SJCRH30 (cell line): Measurements from ENCODE around the gene SLC4A1AP. TPM values are rescaled to one million over a fixed set of nuclear protein-coding genes. Genes with fewer than 3 reads are reported as not detected.

Source experiments
- DNase-seq, 2 experiments: peaks; one replicate each; pipeline ENCODE4 v3.0.0-alpha.2; 2015 to 2020
- H3K27ac ChIP-seq: fragments of 250-450 bp; sonication (Bioruptor Pico); 2 replicates; pipeline ENCODE4 v1.5.1; 2020; ENCODE audit warnings: mild to moderate bottlenecking, moderate library complexity
- H3K27me3 ChIP-seq: fragments of 250-450 bp; sonication (Bioruptor Pico); 2 replicates; pipeline ENCODE4 v1.5.1; 2020; ENCODE audit warnings: mild to moderate bottlenecking, moderate library complexity
- H3K36me3 ChIP-seq: fragments of 250-450 bp; sonication (Bioruptor Pico); 2 replicates; pipeline ENCODE4 v1.5.1; 2020; ENCODE audit warnings: mild to moderate bottlenecking, moderate library complexity
- H3K4me1 ChIP-seq: fragments of 250-450 bp; sonication (Bioruptor Pico); 2 replicates; pipeline ENCODE4 v1.5.1; 2020; ENCODE audit warnings: mild to moderate bottlenecking, moderate library complexity
- H3K4me3 ChIP-seq: fragments of 250-450 bp; sonication (Bioruptor Pico); 2 replicates; pipeline ENCODE4 v1.5.1; 2020; ENCODE audit warnings: mild to moderate bottlenecking, moderate library complexity
- H3K9me3 ChIP-seq: fragments of 250-450 bp; sonication (Bioruptor Pico); replicated peaks from 2 replicates; pipeline ENCODE4 v1.5.1; 2020; ENCODE audit warnings: mild to moderate bottlenecking, moderate library complexity
- total RNA-seq: library from RNA; depleted of rRNA; stranded (reverse); fragments of >200 nt; shearing (Covaris generic); gene quantifications from 2 replicates; pipeline ENCODE4 v1.2.3, GENCODE V29; 2014

The SLC4A1AP gene
- total RNA-seq, 1 experiment from 2014 or later = 41.6 TPM

DNA sequence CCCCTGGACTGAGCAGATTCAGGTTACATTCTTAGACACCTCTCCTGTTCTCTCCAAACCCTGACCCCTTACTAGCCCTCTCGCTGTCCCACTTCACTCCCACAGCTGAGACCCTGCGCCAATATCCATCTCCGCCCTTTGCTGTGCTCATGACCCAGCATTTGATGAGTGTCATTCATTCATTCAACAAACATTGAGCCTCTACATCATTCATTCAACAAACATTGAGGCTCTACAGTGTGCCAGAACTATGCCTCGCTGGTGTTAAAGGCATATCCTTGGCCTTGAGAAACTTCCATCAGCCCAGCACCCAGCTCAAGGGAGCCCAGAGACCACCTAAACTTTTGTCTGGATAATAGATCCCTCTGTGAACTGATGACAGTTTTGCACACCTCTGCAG, 65.9 kb downstream of the SLC4A1AP start:
- DNase-seq = no peak
- Histone ChIP-seq H3K36me3 (no peaks in the 10 kb centered on the region), H3K27me3 (no peaks in the 10 kb centered on the region; the same call in 1 of the 2 replicates), H3K4me1 (peaks cover 2% of the 10 kb centered on the region; the same call in 1 of the 2 replicates), H3K4me3 (no peak overlapping the region), H3K9me3 (no peaks in the 10 kb centered on the region), H3K27ac (no peak overlapping the region)

DNA sequence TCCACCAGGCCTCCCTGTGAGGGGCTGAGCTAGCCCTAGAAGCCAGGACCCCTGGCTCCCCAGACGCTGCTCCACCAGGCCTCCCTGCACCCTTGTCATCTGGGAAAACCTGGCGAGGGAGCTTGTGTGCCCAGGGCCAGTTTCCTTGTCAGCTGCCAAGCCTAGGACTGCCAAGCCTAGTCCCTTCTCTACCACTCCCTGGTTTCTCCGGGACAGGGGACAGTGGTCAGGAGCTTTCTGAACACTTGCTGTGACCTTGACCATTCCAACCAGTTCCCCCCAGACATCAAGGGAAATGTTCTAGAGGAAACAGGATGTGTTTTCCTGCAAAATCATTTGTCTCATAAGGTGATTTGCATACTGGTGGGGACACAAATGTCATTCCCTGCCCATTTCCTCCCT, 66.6 kb downstream of the SLC4A1AP start:
- H3K27me3 ChIP-seq = no peaks in the 10 kb centered on the region; the same call in 1 of the 2 replicates
- peaks cover 2% of the 10 kb centered on the region; the same call in 1 of the 2 replicates for H3K4me1 ChIP-seq
- H3K36me3 ChIP-seq = no peaks in the 10 kb centered on the region
- no peak overlapping the region for H3K27ac ChIP-seq
- no peak for DNase-seq
- H3K4me3 ChIP-seq = no peak overlapping the region
- H3K9me3 ChIP-seq = no peaks in the 10 kb centered on the region

DNA sequence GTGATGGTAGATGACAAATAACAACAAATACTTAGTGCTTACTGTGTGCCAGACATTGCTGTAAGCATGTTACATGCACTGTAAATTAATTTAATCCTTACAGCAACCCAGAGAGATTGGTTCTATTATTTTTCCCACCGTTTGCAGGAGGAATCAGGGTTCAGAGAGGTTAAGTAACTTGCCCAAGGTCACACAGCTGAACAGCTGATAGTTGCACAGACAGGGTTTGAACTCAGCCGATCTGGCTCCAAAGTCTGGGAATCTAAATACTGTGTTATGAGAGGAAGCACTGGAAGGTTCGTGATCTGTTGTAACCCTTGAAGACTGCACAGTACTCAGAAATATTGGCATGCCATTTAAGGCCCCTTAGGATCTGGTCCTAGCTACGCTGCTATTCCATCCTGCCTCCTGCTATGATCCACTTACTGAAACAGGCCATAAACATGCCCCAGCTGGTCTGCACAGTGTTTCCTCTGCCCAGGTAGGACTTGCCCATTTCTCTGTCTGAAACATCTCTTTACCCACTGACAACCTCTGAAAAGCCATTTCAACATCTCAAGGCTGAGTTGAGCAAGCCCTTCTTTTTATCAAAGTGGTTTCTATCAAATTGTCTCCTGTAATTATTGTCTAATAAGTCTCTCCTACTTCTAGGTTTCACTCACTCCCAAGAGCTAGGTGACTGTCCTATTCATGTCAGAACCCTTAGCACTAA, 67.4 kb downstream of the SLC4A1AP start:
- no peak overlapping the region for H3K27ac ChIP-seq
- no peaks in the 10 kb centered on the region for H3K36me3 ChIP-seq
- H3K9me3 ChIP-seq = no peaks in the 10 kb centered on the region
- no peaks in the 10 kb centered on the region; the same call in 1 of the 2 replicates for H3K27me3 ChIP-seq
- DNase-seq = no peak
- H3K4me3 ChIP-seq = no peak overlapping the region
- H3K4me1 ChIP-seq = peaks cover 2% of the 10 kb centered on the region; the same call in 1 of the 2 replicates

DNA sequence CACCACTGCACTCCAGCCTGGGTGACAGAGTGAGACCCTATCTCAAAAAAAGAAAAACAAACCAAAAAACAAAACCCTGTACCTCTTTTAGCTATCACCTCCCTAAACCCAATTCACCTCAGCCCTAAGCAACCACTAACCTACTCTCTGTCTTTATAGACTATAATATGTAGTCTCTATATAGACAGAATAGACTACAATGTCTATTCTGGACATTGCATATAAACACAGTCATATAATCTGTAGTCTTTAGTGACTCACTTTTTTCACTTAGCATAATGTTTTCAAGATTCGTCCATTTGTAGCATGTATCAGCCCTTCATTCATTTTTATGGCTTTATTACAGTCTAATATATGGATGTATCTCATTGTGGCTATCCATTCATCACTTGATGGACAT, 70.6 kb downstream of the SLC4A1AP start:
- Histone ChIP-seq H3K4me3 (no peak overlapping the region), H3K4me1 (peaks cover 2% of the 10 kb centered on the region; the same call in 1 of the 2 replicates), H3K9me3 (0 out of 2 replicates have a peak, but pooled peaks cover 4% of the 10 kb centered on the region), H3K27me3 (no peaks in the 10 kb centered on the region; the same call in 1 of the 2 replicates), H3K36me3 (no peaks in the 10 kb centered on the region), H3K27ac (no peak overlapping the region)
- no peak for DNase-seq

DNA sequence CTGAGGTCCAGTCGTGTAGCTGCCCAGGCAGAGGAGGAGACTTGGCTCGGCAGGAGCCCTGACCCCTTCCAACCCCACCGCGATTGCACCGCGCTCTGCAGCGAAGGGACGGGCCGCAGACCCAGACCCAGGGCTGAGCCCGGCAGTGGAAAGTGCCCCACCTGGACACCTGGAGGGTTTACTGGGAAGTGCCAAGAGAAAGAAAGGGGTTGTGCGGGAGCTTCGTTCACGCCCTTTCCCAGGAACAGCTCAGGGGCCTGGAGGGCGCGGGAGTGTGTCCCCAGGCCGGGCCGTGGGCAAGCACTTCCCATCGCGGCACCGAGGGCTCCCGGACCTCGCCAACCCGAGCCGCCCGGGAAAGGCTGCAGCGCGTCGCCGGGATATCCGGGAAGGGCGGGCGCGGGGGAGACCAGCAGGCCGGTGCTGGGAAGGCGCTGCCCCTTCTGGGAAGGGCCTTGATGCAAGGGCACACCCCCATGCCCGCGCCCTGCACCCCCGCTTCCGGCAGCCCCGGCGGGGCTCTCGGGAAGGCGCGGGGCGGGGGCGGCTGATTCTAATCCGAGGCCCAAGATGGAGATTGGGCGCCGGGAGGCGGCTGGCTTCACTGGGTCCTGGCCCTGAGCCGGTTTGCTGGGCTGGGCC, 71.7 kb downstream of the SLC4A1AP start:
- DNase-seq = no peak

DNA sequence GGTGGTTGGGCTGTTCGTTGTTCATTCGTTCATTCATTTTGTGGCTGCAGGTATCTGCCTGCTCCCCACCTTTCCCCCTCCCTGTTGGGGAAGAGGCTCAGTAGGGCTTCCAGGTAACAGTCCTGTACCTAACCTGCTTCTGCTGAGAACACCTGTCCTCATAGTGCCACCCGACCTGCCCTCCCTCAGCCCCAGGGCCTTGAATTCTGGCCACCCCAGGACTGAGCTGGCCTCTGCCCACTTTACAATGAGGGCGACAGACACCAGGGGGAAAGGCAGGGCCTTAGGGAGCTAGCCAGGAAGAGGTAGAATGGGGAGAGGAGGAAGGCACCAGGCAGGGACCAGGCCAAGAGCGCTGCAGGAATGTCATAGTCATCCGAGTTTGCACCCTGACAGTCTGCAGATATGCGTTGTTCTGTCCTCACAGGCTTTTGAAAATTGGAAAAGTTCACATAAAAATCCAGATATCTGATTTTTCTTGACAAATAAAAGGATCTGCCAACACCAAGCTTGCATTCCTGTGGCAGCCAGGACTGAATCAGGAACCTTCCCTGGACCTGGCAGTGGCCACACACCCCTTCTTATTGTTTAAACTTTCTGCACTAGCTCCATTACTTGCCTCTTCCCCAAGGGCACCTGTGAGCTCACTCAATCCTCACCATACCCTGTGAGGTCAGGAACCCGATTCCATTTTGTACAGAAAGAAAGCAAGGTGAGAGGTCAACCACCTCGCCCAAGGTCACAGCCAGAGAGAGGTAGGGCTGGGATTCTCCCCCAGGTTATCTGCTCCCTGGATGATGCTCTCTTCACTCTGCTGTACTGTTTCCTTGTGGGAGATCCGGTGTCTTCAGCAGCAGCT, 72.6 kb downstream of the SLC4A1AP start:
- no peak overlapping the region for H3K27ac ChIP-seq
- no peaks in the 10 kb centered on the region for H3K27me3 ChIP-seq

More for the DNA sequence above, 71.7 kb downstream of the SLC4A1AP start:
- H3K4me1 ChIP-seq = peaks cover 2% of the 10 kb centered on the region; the same call in 1 of the 2 replicates
- no peak overlapping the region for H3K4me3 ChIP-seq
- no peaks in the 10 kb centered on the region; the same call in 1 of the 2 replicates for H3K27me3 ChIP-seq
- H3K27ac ChIP-seq = no peak overlapping the region
- no peaks in the 10 kb centered on the region for H3K36me3 ChIP-seq
- 0 out of 2 replicates have a peak, but pooled peaks cover 4% of the 10 kb centered on the region for H3K9me3 ChIP-seq

DNA sequence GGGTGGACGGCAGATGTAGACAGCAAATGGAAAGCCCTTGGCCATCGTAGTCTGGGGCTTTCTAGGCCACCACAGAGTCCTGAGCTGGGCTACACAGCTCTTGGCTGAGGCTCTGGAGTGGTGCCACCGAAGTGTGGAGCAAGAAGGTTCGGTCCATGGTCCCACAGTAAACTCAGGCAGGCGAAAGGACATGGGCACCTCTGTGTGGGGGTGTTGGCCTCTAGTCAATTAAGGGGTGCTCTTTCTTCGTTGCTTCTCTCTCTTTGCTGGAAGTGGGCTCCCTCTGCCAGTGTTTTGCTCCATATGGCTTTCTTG, 73.2 kb downstream of the SLC4A1AP start:
- no peaks in the 10 kb centered on the region for H3K27me3 ChIP-seq
- no peak for DNase-seq
- no peaks in the 10 kb centered on the region for H3K4me1 ChIP-seq
- peaks cover 7% of the 10 kb centered on the region; the same call in 1 of the 2 replicates for H3K9me3 ChIP-seq
- H3K36me3 ChIP-seq = no peaks in the 10 kb centered on the region
- no peak overlapping the region for H3K4me3 ChIP-seq
- no peak overlapping the region for H3K27ac ChIP-seq

More for the DNA sequence above, 72.6 kb downstream of the SLC4A1AP start:
- no peak for DNase-seq
- Histone ChIP-seq H3K4me1 (no peaks in the 10 kb centered on the region), H3K4me3 (no peak overlapping the region), H3K9me3 (peaks cover 7% of the 10 kb centered on the region; the same call in 1 of the 2 replicates), H3K36me3 (no peaks in the 10 kb centered on the region)

DNA sequence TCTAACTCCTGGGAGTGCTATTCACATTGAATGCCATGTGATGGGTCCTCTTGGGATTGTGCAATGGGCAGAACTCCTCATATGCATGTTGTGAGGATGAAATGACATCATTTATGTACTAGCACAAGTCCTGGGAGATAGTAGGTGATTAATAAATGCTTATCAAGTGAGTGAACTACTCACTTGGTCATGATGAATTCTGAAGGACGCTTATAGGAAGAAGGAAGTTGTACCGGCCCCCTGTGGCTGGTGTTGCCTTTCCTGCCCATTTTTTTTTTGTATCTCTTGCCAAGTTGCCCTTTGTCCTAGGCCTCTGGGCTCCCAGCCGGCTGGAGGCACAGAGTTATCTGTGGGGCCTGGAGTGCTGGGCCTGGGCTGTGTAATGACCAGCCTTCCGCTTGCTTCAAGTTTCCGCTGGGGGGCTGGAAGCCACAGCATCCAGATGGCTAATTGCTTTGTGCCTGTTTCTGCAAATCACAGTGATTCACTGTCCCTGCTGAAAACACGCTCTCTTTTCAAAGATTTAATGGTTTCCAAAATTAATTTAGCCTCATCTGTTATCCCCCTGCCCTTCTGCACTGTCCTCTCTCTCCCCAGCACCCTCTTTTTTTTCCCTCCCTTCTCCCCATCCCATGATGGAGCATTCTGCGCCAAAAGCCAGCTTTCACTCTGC, 74.1 kb downstream of the SLC4A1AP start:
- Histone ChIP-seq H3K27me3 (no peaks in the 10 kb centered on the region), H3K4me3 (no peak overlapping the region), H3K27ac (no peak overlapping the region), H3K4me1 (no peaks in the 10 kb centered on the region), H3K9me3 (peaks cover 7% of the 10 kb centered on the region; the same call in 1 of the 2 replicates), H3K36me3 (no peaks in the 10 kb centered on the region)
- no peak for DNase-seq

DNA sequence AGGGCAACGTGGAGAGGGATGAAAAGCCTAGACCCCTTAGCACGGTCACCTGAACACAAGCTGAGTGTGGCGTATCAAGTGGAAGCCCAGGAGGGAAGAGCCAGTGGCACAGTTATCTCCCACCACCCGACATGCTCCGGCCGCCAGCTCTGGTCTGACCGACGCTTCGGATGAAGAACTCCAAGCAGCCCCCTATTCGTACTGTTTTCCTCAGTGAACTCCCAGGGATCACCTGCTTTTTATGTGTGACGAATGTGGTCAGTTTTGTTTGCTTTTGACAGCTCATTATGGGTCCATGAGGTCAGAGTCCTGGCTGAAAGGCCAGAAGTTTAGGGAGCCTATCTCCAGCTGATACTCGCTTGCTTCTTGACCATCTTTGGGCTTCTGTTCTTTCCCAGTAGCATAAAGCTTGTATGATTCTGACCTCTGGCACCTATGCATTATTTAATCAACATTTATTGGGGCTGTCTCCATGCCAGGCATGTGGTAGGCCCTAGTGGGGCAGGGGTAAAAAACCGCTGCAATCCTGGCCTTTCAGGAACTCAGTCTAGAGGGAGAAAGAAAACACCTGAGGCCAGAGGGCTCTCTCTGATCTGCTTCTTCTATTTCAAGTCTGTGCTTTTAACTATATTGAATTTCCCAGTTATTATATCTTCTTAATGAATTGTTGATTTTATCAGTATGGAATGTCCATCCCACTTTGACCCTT, 74.8 kb downstream of the SLC4A1AP start:
- DNase-seq = no peak
- Histone ChIP-seq H3K27me3 (no peaks in the 10 kb centered on the region), H3K9me3 (peaks cover 7% of the 10 kb centered on the region; the same call in 1 of the 2 replicates), H3K36me3 (no peaks in the 10 kb centered on the region), H3K27ac (no peak overlapping the region), H3K4me3 (no peak overlapping the region), H3K4me1 (no peaks in the 10 kb centered on the region)

DNA sequence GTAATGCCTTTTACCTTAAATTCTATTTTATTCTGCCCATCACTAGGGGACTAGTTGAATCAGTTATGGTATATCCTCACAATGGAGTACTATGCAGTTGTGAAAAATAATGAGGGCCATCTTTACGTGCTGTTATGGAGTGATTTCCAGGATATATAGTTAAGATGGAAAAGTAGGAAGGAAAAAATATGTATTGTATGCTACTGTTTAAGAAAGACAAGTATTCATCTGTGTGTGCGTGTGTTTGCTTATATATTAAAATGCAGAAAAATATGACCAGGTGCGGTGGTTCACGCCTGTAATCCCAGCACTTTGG, 75.3 kb downstream of the SLC4A1AP start:
- Histone ChIP-seq H3K4me3 (no peak overlapping the region), H3K4me1 (no peaks in the 10 kb centered on the region), H3K27ac (no peak overlapping the region), H3K36me3 (no peaks in the 10 kb centered on the region), H3K27me3 (no peaks in the 10 kb centered on the region), H3K9me3 (peaks cover 7% of the 10 kb centered on the region; the same call in 1 of the 2 replicates)
- no peak for DNase-seq

DNA sequence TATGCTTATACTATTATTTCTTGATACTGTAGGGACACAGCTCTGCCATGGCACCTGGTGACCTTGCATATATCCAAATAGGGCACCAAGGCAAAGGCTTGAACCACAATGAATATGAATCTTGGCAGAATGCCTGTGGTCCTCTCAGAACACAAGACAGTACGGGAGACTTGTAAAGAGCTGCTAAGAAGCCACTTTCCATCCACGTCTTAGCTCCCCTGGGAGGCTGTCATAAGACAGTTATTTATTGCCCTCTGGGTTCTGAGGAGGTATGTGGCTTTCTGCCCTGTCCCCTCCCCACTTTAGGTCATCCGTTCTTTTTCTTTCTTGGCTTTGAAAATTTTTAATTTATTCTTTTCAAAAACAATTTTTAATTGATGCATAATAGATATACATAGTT, 78.0 kb downstream of the SLC4A1AP start:
- H3K4me1 ChIP-seq = no peaks in the 10 kb centered on the region
- DNase-seq = no peak
- H3K4me3 ChIP-seq = no peak overlapping the region
- H3K36me3 ChIP-seq = no peaks in the 10 kb centered on the region
- peaks cover 7% of the 10 kb centered on the region; the same call in 1 of the 2 replicates for H3K9me3 ChIP-seq
- no peak overlapping the region for H3K27ac ChIP-seq
- H3K27me3 ChIP-seq = no peaks in the 10 kb centered on the region

DNA sequence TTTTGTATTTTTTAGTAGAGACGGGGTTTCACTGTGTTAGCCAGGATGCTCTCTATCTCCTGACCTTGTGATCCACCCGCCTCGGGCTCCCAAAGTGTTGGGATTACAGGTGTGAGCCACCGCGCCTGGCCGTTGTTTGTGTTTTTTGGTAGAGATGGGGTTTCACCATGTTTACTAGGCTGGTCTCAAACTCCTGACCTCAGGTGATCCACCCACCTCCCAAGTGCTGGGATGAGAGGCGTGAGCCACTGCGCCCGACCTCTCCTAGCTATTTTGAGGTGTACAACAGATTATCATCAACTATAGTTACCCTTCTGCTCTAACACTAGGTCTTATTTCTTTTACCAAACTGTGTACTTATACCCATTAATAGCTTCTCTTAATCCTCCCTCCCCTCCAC, 78.9 kb downstream of the SLC4A1AP start:
- DNase-seq = no peak
- no peaks in the 10 kb centered on the region for H3K4me1 ChIP-seq
- peaks cover 9% of the 10 kb centered on the region for H3K9me3 ChIP-seq
- H3K27me3 ChIP-seq = no peaks in the 10 kb centered on the region
- no peaks in the 10 kb centered on the region for H3K36me3 ChIP-seq
- no peak overlapping the region for H3K27ac ChIP-seq
- no peak overlapping the region for H3K4me3 ChIP-seq
